Activated T-helper 1 cell treated with anti-CD3 and anti-CD28 coated beads, Interleukin-2, amount 50 U/mL, for 16 hours (primary cell): ENCODE results near the gene TEX13A.
"Not testable (repeated sequence)": the region's sequence is repeated elsewhere in the genome, so short reads cannot be mapped to it uniquely, and the experiment has no call there.

Experiments used
- DNase-seq, 2 donors: peaks; one replicate each; pipeline ENCODE4 v3.0.0-alpha.2; 2020; ENCODE audit warnings: low read depth in 1 of 2, low spot score in 1 of 2

The TEX13A gene

GRCh38 chrX:105220636-105221035 is at the start of gene TEX13A:
TSS of gene TEX13A (minus strand) at chrX:105220694. CDS start at chrX:105220397, 297 bp downstream.
- no peak for DNase-seq

- no peak for DNase-seq
Measured at GRCh38 chrX:105269386-105269785, 48.9 kb upstream of the TEX13A start.

GRCh38 chrX:105267167-105267566 is 46.7 kb upstream of the TEX13A start:
- DNase-seq: no peak

GRCh38 chrX:105266456-105266855 is 46.0 kb upstream of the TEX13A start:
- DNase-seq: no peak

- no peak for DNase-seq
Measured at GRCh38 chrX:105265093-105265492, 44.6 kb upstream of the TEX13A start.

GRCh38 chrX:105263801-105264200 is 43.3 kb upstream of the TEX13A start:
- no peak for DNase-seq

GRCh38 chrX:105263171-105263570 is 42.7 kb upstream of the TEX13A start:
- no peak for DNase-seq

- no peak for DNase-seq
Measured at GRCh38 chrX:105260291-105261043, 40.0 kb upstream of the TEX13A start.

- no peak for DNase-seq
Measured at GRCh38 chrX:105241056-105241455, 20.6 kb upstream of the TEX13A start.

- DNase-seq: not testable (repeated sequence)
Measured at GRCh38 chrX:105237407-105237806, 16.9 kb upstream of the TEX13A start.

GRCh38 chrX:105229146-105229545 is 8.7 kb upstream of the TEX13A start:
- no peak for DNase-seq

GRCh38 chrX:105228602-105229001 is 8.1 kb upstream of the TEX13A start:
- DNase-seq: no peak

GRCh38 chrX:105226499-105226898 is 6.0 kb upstream of the TEX13A start:
- no peak for DNase-seq

- no peak for DNase-seq
Measured at GRCh38 chrX:105221374-105221773, 880 bp upstream of the TEX13A start.

- DNase-seq: no peak
Measured at GRCh38 chrX:105219454-105220401, 766 bp downstream of the TEX13A start.

GRCh38 chrX:105211066-105211575 is 9.4 kb downstream of the TEX13A start:
- DNase-seq: no peak

- DNase-seq: no peak
Measured at GRCh38 chrX:105210258-105210657, 10.2 kb downstream of the TEX13A start.

- no peak for DNase-seq
Measured at GRCh38 chrX:105209406-105209805, 11.1 kb downstream of the TEX13A start.

GRCh38 chrX:105191878-105192277 is 28.6 kb downstream of the TEX13A start:
- DNase-seq: no peak

- DNase-seq: no peak
Measured at GRCh38 chrX:105190252-105190853, 30.1 kb downstream of the TEX13A start.

- DNase-seq: no peak
Measured at GRCh38 chrX:105189093-105189492, 31.4 kb downstream of the TEX13A start.
